Measurements from ENCODE around the gene SETD6. TPM values are rescaled to one million over a fixed set of nuclear protein-coding genes. Genes with fewer than 3 reads are reported as not detected.

The SETD6 gene
- total and polyA plus RNA-seq, 2 of the 8 experiments (the other 6 are each of a cell fraction or from before 2014, with no cell fraction given), result 25.3 to 40.5 TPM

- FAIRE-seq (no peak), DNase-seq (ENCODE audit: low read depth in 1 of 2, low spot score in 2 of 2) (no peak)
- Histone ChIP-seq H3K27ac (ENCODE audit: low read depth, low read length) (no peak overlapping the region), H3K9ac (replicated peaks in 1 of 4; ENCODE audit: extremely low read depth in 1 of 4, low read depth in 3 of 4, low read length in 3 of 4) (0 out of 7 replicates have a peak overlapping the region, but pooled peaks of 1 of the 4 experiments have one; percentile 2), H3K23ac (ENCODE audit: insufficient read length) (no peak overlapping the region), H3K36me3 (ENCODE audit: control insufficient read depth in 2 of 4, insufficient read depth in 4 of 4, low read length in 3 of 4) (no peaks in the 10 kb centered on the region), H3K27me3 (replicated peaks in 1 of 4; ENCODE audit: control insufficient read depth in 3 of 4, extremely low read depth in 1 of 4, insufficient read depth in 3 of 4, low read length in 3 of 4) (peaks cover 0 to 8% (median 4%) of the 10 kb centered on the region in 4 experiments; a peak in 4 of 7 replicates), H2AK5ac (ENCODE audit: low read depth, low read length) (no peak overlapping the region), H3K4me1 (replicated peaks in 1 of 4; ENCODE audit: control insufficient read depth in 3 of 4, insufficient read depth in 4 of 4, low read length in 3 of 4) (peaks cover 0 to 19% (median 12%) of the 10 kb centered on the region in 4 experiments; a peak in 6 of 7 replicates), H4K8ac (ENCODE audit: extremely low read depth, insufficient read depth, low read length) (peak overlapping the region; percentile 35; the same call in 1 of the 2 replicates), H3K23me2 (ENCODE audit: low read depth, low read length) (peaks cover 20% of the 10 kb centered on the region), H3K4ac (replicated peaks; ENCODE audit: insufficient read length, low read depth, low read length) (no peak overlapping the region), H3K9me3 (ENCODE audit: insufficient read depth in 2 of 2, low read depth in 1 of 2, low read length in 1 of 2) (no peaks in the 10 kb centered on the region), H2BK5ac (ENCODE audit: low read depth, low read length) (no peak overlapping the region), H3K4me2 (ENCODE audit: insufficient read depth in 1 of 2, low read depth in 2 of 2, low read length in 2 of 2) (no peak overlapping the region), H4K91ac (replicated peaks; ENCODE audit: insufficient read length, low read length) (no peak overlapping the region), H2BK12ac (ENCODE audit: low read depth, low read length) (no peak overlapping the region), H3K56ac (replicated peaks; ENCODE audit: insufficient read length, low read depth, low read length) (no peak overlapping the region), H3K18ac (ENCODE audit: extremely low read depth, low read length) (no peak overlapping the region), H4K20me1 (replicated peaks in 1 of 2; ENCODE audit: control insufficient read depth in 1 of 2, insufficient read depth in 2 of 2, low read length in 2 of 2) (peaks cover 0 to 5% of the 10 kb centered on the region in 2 experiments), H3K14ac (ENCODE audit: insufficient read length) (no peak overlapping the region), H2BK120ac (replicated peaks; ENCODE audit: low read depth, low read length) (no peak overlapping the region), H3K79me2 (ENCODE audit: control insufficient read depth in 1 of 2, insufficient read depth in 2 of 2, low read length in 2 of 2) (no peaks in the 10 kb centered on the region), H4K5ac (ENCODE audit: insufficient read length, low read depth, low read length) (no peak overlapping the region), H2BK20ac (ENCODE audit: low read length) (no peak overlapping the region), H3K4me3 (ENCODE audit: extremely low read depth in 1 of 4, insufficient read depth in 2 of 4, low read depth in 3 of 4, low read length in 4 of 4) (no peak overlapping the region), H2BK15ac (ENCODE audit: low read length) (no peak overlapping the region), H2AFZ (ENCODE audit: low read length) (no peak overlapping the region), H3K79me1 (ENCODE audit: low read depth, low read length) (no peaks in the 10 kb centered on the region)
- ChIA-PET POLR2A (ENCODE audit: partially characterized antibody) (no interaction called here), CTCF (ENCODE audit: partially characterized antibody) (no interaction called here)
- TF ChIP-seq JUN (IDR thresholded peaks at IDR 0.05; ENCODE audit: low read depth, low read length) (no peak), KDM4A (IDR thresholded peaks at IDR 0.05; ENCODE audit: low read depth, low read length, severe bottlenecking) (no peak), TCF12 (IDR thresholded peaks at IDR 0.05; ENCODE audit: low read depth, low read length) (no peak), POLR2AphosphoS5 (IDR thresholded peaks at IDR 0.05; ENCODE audit: low read depth, low read length) (0 out of 2 replicates have a peak, but pooled peaks have one; percentile 5), GABPA (IDR thresholded peaks at IDR 0.05; ENCODE audit: borderline replicate concordance, insufficient read depth, low read length) (no peak), ASH2L (IDR thresholded peaks at IDR 0.05; ENCODE audit: low read length) (no peak)
- WGBS, 2 experiments (ENCODE audit: extremely low coverage in 1 of 2, insufficient coverage in 1 of 2, insufficient read length in 1 of 2, insufficient replicate concordance in 2 of 2, low coverage in 1 of 2, low lambda C conversion rate in 2 of 2, missing lambda C conversion rate in 1 of 2), result 93% methylated on average over 21 of the region's 21 CpGs; no CpG with 5 or more reads in 1 of the 2 experiments
Measured at GRCh38 chr16:58503863-58504688, 11.2 kb upstream of the SETD6 start.
